ENCODE data around the gene RUNX2. TPM values are rescaled to one million over a fixed set of nuclear protein-coding genes. Genes with fewer than 3 reads are reported as not detected.

The RUNX2 gene
- total RNA-seq, 2 experiments from 2014 or later: 0.27 to 0.44 TPM

DNA sequence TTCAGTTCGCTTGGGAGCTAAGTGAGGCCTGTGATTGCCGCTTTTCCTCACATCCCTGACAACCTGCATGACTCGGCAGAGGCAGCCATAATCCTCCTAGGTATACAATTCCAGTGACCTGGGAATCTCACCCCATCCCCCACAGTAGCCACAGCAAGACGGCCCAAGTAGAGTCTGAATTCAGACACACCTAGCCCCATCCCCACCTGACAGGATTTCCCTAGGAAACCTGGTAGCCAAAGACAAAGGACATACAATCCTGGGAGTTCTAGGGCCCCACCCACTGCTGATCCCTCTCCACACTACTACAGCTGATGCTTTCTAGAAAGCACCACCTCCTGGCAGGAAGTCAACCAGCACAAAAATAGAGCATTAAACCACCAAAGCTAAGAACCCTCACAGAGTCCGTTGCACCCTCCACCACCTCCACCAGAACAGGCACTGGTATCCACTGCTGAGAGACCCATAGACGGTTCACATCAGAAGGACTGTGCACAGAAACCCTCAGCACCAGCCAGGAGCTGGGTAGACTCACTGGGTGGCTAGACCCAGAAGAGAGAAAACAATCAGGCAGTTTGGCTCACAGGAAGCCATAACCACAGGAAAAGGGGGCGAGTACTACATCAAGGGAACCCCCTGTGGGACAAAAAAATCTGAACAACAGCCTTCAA, 17.9 kb upstream of the RUNX2 start:
- no peak overlapping the region for H2AFZ ChIP-seq (ENCODE audit: low read length)
- H3K4me3 ChIP-seq (ENCODE audit: low read depth, low read length, poor library complexity, severe bottlenecking): no peak overlapping the region
- peaks cover 9% of the 10 kb centered on the region for H3K4me1 ChIP-seq (ENCODE audit: insufficient read depth, low read length, poor library complexity, severe bottlenecking)
- DNase-seq (ENCODE audit: low spot score): no peak
- no peaks in the 10 kb centered on the region for H3K9me2 ChIP-seq (ENCODE audit: insufficient read depth, low read length)
- no peak overlapping the region for H3K27ac ChIP-seq (ENCODE audit: low read depth, low read length, poor library complexity, severe bottlenecking)
- no peaks in the 10 kb centered on the region for H4K20me1 ChIP-seq (ENCODE audit: insufficient read depth, low read length)
- no TSS peak for BruUV-seq (replicated peaks)
- intact Hi-C loops (cut with micrococcal nuclease; ENCODE audit: unreplicated experiment): no loop called here
- CTCF ChIA-PET (ENCODE audit: unreplicated experiment): interaction anchor here (0.6 kb wide), 1 partner anchor 755 kb away, joined by 3 read pairs; no protein-coding TSS in a partner anchor
- POLR2A ChIA-PET: interaction anchor here (0.5 to 1.0 kb wide), 2 partner anchors 34 to 494 kb away, joined by 3 read pairs; no protein-coding TSS in a partner anchor
- H3K9me3 ChIP-seq (ENCODE audit: low read length): no peaks in the 10 kb centered on the region
- no peaks in the 10 kb centered on the region for H3K79me2 ChIP-seq (ENCODE audit: insufficient read depth, low read depth, low read length)
- 0 out of 2 replicates have a peak overlapping the region, but pooled peaks have one; percentile 9 for H3K4me2 ChIP-seq (ENCODE audit: low read length)
- TF ChIP-seq, protein P1, sequence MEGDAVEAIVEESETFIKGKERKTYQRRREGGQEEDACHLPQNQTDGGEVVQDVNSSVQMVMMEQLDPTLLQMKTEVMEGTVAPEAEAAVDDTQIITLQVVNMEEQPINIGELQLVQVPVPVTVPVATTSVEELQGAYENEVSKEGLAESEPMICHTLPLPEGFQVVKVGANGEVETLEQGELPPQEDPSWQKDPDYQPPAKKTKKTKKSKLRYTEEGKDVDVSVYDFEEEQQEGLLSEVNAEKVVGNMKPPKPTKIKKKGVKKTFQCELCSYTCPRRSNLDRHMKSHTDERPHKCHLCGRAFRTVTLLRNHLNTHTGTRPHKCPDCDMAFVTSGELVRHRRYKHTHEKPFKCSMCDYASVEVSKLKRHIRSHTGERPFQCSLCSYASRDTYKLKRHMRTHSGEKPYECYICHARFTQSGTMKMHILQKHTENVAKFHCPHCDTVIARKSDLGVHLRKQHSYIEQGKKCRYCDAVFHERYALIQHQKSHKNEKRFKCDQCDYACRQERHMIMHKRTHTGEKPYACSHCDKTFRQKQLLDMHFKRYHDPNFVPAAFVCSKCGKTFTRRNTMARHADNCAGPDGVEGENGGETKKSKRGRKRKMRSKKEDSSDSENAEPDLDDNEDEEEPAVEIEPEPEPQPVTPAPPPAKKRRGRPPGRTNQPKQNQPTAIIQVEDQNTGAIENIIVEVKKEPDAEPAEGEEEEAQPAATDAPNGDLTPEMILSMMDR (conservative IDR thresholded peaks at IDR 0.05; ENCODE audit: low read length): no peak
- no peak for TF ChIP-seq EZH2phosphoT487 (IDR thresholded peaks at IDR 0.05; ENCODE audit: borderline replicate concordance, low read depth, low read length)
- no peaks in the 10 kb centered on the region for H3K36me3 ChIP-seq (ENCODE audit: insufficient read depth, low read length)

DNA sequence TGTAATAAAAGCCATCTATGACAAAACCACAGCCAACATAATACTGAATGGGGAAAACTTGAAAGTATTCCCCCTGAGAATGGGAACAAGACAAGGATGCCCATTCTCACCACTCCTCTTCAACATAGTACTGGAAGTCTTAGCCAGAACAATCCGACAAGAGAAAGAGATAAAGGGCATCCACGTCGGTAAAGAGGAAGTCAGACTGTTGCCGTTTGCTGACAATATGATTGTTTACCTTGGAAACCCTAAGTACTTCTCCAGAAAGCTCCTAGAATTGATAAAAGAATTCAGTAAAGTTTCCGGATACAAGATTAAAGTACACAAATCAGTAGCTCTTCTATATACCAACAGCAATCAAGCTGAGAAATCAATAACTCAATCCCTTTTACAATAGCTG, 14.0 kb upstream of the RUNX2 start:
- H3K9me3 ChIP-seq (ENCODE audit: low read length): no peaks in the 10 kb centered on the region
- no peaks in the 10 kb centered on the region for H4K20me1 ChIP-seq (ENCODE audit: insufficient read depth, low read length)
- no peak for DNase-seq (ENCODE audit: low spot score)
- H3K4me3 ChIP-seq (ENCODE audit: low read depth, low read length, poor library complexity, severe bottlenecking): no peak overlapping the region
- no peak overlapping the region for H3K4me2 ChIP-seq (ENCODE audit: low read length)
- H3K4me1 ChIP-seq (ENCODE audit: insufficient read depth, low read length, poor library complexity, severe bottlenecking): peaks cover 9% of the 10 kb centered on the region
- H3K79me2 ChIP-seq (ENCODE audit: insufficient read depth, low read depth, low read length): no peaks in the 10 kb centered on the region
- TF ChIP-seq, protein P1 (conservative IDR thresholded peaks at IDR 0.05; ENCODE audit: low read length): no peak
- no peak for TF ChIP-seq EZH2phosphoT487 (IDR thresholded peaks at IDR 0.05; ENCODE audit: borderline replicate concordance, low read depth, low read length)
- intact Hi-C loops (cut with micrococcal nuclease; ENCODE audit: unreplicated experiment): no loop called here
- no peak overlapping the region for H2AFZ ChIP-seq (ENCODE audit: low read length)
- ChIA-PET POLR2A (no interaction called here), CTCF (ENCODE audit: unreplicated experiment) (no interaction called here)
- H3K36me3 ChIP-seq (ENCODE audit: insufficient read depth, low read length): no peaks in the 10 kb centered on the region
- BruUV-seq (replicated peaks): no TSS peak
- H3K27ac ChIP-seq (ENCODE audit: low read depth, low read length, poor library complexity, severe bottlenecking): no peak overlapping the region
- no peaks in the 10 kb centered on the region for H3K9me2 ChIP-seq (ENCODE audit: insufficient read depth, low read length)

DNA sequence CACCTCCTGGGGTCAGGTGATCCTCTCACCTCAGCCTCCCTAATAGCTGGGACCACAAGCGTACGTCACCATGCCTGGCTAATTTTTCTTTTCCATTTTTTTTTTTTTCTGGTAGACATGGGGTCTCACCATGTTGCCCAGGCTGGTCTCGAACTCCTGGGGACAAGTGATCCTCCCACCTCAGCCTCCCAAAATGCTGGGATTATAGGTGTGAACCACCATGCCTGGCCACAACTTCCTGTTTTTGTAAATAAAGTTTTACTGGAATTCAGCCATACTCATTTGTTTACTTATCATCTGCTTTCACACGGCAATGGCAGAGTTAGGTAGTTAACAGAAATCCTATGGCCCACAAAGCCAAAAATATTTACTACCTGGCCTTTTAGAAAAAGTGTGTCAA, 7.8 kb upstream of the RUNX2 start:
- no peaks in the 10 kb centered on the region for H3K4me1 ChIP-seq (ENCODE audit: insufficient read depth, low read length, poor library complexity, severe bottlenecking)
- ChIA-PET POLR2A (interaction anchor here (0.8 to 1.0 kb wide), 2 partner anchors 12 to 15 kb away, joined by 3 read pairs; no protein-coding TSS in a partner anchor), CTCF (ENCODE audit: unreplicated experiment) (no interaction called here)
- H3K4me3 ChIP-seq (ENCODE audit: low read depth, low read length, poor library complexity, severe bottlenecking): no peak overlapping the region
- intact Hi-C loops (cut with micrococcal nuclease; ENCODE audit: unreplicated experiment): no loop called here
- no peaks in the 10 kb centered on the region for H4K20me1 ChIP-seq (ENCODE audit: insufficient read depth, low read length)
- no peaks in the 10 kb centered on the region for H3K9me3 ChIP-seq (ENCODE audit: low read length)
- H3K9me2 ChIP-seq (ENCODE audit: insufficient read depth, low read length): no peaks in the 10 kb centered on the region
- no TSS peak for BruUV-seq (replicated peaks)
- no peak overlapping the region for H3K27ac ChIP-seq (ENCODE audit: low read depth, low read length, poor library complexity, severe bottlenecking)
- H2AFZ ChIP-seq (ENCODE audit: low read length): no peak overlapping the region
- no peaks in the 10 kb centered on the region for H3K79me2 ChIP-seq (ENCODE audit: insufficient read depth, low read depth, low read length)
- no peaks in the 10 kb centered on the region for H3K36me3 ChIP-seq (ENCODE audit: insufficient read depth, low read length)
- no peak overlapping the region for H3K4me2 ChIP-seq (ENCODE audit: low read length)
- DNase-seq (ENCODE audit: low spot score): no peak
- no peak for TF ChIP-seq EZH2phosphoT487 (IDR thresholded peaks at IDR 0.05; ENCODE audit: borderline replicate concordance, low read depth, low read length)
- TF ChIP-seq, protein P1 (conservative IDR thresholded peaks at IDR 0.05; ENCODE audit: low read length): no peak

Data from OCI-LY7 (cell line).